Liver (tissue), 9 donors: ENCODE data around the gene ZMYND11. TPM values are rescaled to one million over a fixed set of nuclear protein-coding genes. Genes with fewer than 3 reads are reported as not detected.

ENCODE experiments used
- DNase-seq: peaks from one replicate; pipeline ENCODE4 v3.0.0-alpha.2; 2017; ENCODE audit warnings: low spot score
- H3K27ac ChIP-seq, 2 donors: one replicate each; pipeline ENCODE4 v1.7.0; 2013; ENCODE audit warnings: inconsistent platforms in 2 of 2, low read length in 2 of 2, control low read depth in 1 of 2, low read depth in 1 of 2, mild to moderate bottlenecking in 1 of 2
- H3K27me3 ChIP-seq, 4 donors: one replicate each; pipeline versions ENCODE4 v1.6.1 to v1.7.0; 2013; ENCODE audit warnings: low read length in 3 of 4, inconsistent platforms in 1 of 4, mild to moderate bottlenecking in 1 of 4, moderate library complexity in 1 of 4; ENCODE audit not compliant: control insufficient read depth in 4 of 4, insufficient read depth in 4 of 4
- H3K36me3 ChIP-seq, 4 donors: one replicate each; pipeline versions ENCODE4 v1.6.1 to v1.7.0; 2013; ENCODE audit warnings: low read length in 3 of 4, mild to moderate bottlenecking in 3 of 4, low read depth in 1 of 4, moderate library complexity in 1 of 4; ENCODE audit not compliant: control insufficient read depth in 4 of 4, insufficient read depth in 3 of 4
- H3K4me1 ChIP-seq, 4 donors: one replicate each; pipeline versions ENCODE4 v1.6.1 to v1.7.0; 2013; ENCODE audit warnings: low read length in 3 of 4, mild to moderate bottlenecking in 3 of 4, moderate library complexity in 1 of 4; ENCODE audit not compliant: control insufficient read depth in 4 of 4, insufficient read depth in 4 of 4
- H3K4me3 ChIP-seq, 3 donors: one replicate each; pipeline versions ENCODE4 v1.6.1 to v1.7.0; 2013; ENCODE audit warnings: low read length in 3 of 3, control low read depth in 1 of 3, low read depth in 1 of 3, mild to moderate bottlenecking in 1 of 3
- H3K9ac ChIP-seq, 2 donors: one replicate each; pipeline ENCODE4 v1.7.0; 2013; ENCODE audit warnings: low read length in 2 of 2, mild to moderate bottlenecking in 2 of 2, moderate library complexity in 2 of 2, control low read depth in 1 of 2, low read depth in 1 of 2
- H3K9me3 ChIP-seq, 4 donors: one replicate each; pipeline versions ENCODE4 v1.6.1 to v1.7.0; 2013; ENCODE audit warnings: low read length in 3 of 4; ENCODE audit not compliant: control insufficient read depth in 4 of 4
- FOXA1 ChIP-seq: IDR thresholded peaks from 2 replicates; pipeline ENCODE4 v1.6.1; 2016; ENCODE audit warnings: antibody characterized with exemption
- GABPA ChIP-seq, 2 donors: IDR thresholded peaks in 1 of 2; conservative IDR thresholded peaks in 1 of 2; 2 replicates each; pipeline ENCODE4 v1.6.1; 2016; ENCODE audit warnings: antibody characterized with exemption in 2 of 2, mild to moderate bottlenecking in 1 of 2, moderate library complexity in 1 of 2
- NR2F2 ChIP-seq: IDR thresholded peaks from 2 replicates; pipeline ENCODE4 v1.6.1; 2016; ENCODE audit warnings: antibody characterized with exemption
- RAD21 ChIP-seq, 2 donors: IDR thresholded peaks; 2 replicates each; pipeline ENCODE4 v1.6.1; 2016; ENCODE audit warnings: antibody characterized with exemption in 2 of 2, mild to moderate bottlenecking in 2 of 2
- RXRA ChIP-seq, 2 donors: IDR thresholded peaks; 2 replicates each; pipeline ENCODE4 v1.6.1; 2017 to 2018; ENCODE audit warnings: antibody characterized with exemption in 2 of 2, mild to moderate bottlenecking in 1 of 2
- SP1 ChIP-seq: IDR thresholded peaks from 2 replicates; pipeline ENCODE4 v1.6.1; 2018; ENCODE audit warnings: antibody characterized with exemption, mild to moderate bottlenecking
- TAF1 ChIP-seq: conservative IDR thresholded peaks from 2 replicates; pipeline ENCODE4 v1.6.1; 2016; ENCODE audit warnings: antibody characterized with exemption, mild to moderate bottlenecking
- WGBS: extraction: QIAGEN DNeasy Blood & Tissue Kit; methylation state at CpG from one replicate; pipeline ENCODE4 v1.1.7; 2013; 5-methylcytosine and 5-hydroxymethylcytosine counted together
- polyA plus RNA-seq, 2 donors: library from polyadenylated mRNA; stranded (reverse) in 1 of 2; unstranded in 1 of 2; fragments of 200-250 nt in 1 of 2; fragments of >200 nt in 1 of 2; fragmentation: Nextera tagmentation in 1 of 2; extraction: Ambion mirVana in 1 of 2; gene quantifications; one replicate each; pipeline versions ENCODE4 v1.2.1 to v1.2.3, GENCODE V29; 2013 to 2015
- total RNA-seq, 2 donors: library from RNA; depleted of rRNA; stranded (reverse); fragments of >200 nt; gene quantifications; one replicate each; pipeline ENCODE4 v1.2.3, GENCODE V29; 2014
- TF ChIP-seq, protein P1 (sequence below): IDR thresholded peaks from 2 replicates; pipeline ENCODE4 v1.6.1; 2016; ENCODE audit warnings: antibody characterized with exemption
- TF ChIP-seq, protein P2 (sequence below): IDR thresholded peaks from 2 replicates; pipeline ENCODE4 v1.6.1; 2016; ENCODE audit warnings: antibody characterized with exemption
- TF ChIP-seq, protein P3 (sequence below): IDR thresholded peaks from 2 replicates; pipeline ENCODE4 v1.6.1; 2016; ENCODE audit warnings: antibody characterized with exemption
- TF ChIP-seq, protein P4 (sequence below): IDR thresholded peaks from 2 replicates; pipeline ENCODE4 v1.6.1; 2016; ENCODE audit warnings: antibody characterized with exemption, mild to moderate bottlenecking
- TF ChIP-seq, protein P5 (sequence below): fragments of 150-350 bp; IDR thresholded peaks from 2 replicates; pipeline ENCODE4 v1.5.1; 2017; ENCODE audit warnings: improper control_type of control experiment, low read depth, low read length; ENCODE audit not compliant: missing input control
- donor health status: healthy.
- donor health status: healthy.
- donor health status: healthy.
- donor health status: healthy.
- donor health status: healthy.

Gene ZMYND11
- total and polyA plus RNA-seq, 4 donors = 13.2 to 34.3 (median 16.9) TPM

DNA sequence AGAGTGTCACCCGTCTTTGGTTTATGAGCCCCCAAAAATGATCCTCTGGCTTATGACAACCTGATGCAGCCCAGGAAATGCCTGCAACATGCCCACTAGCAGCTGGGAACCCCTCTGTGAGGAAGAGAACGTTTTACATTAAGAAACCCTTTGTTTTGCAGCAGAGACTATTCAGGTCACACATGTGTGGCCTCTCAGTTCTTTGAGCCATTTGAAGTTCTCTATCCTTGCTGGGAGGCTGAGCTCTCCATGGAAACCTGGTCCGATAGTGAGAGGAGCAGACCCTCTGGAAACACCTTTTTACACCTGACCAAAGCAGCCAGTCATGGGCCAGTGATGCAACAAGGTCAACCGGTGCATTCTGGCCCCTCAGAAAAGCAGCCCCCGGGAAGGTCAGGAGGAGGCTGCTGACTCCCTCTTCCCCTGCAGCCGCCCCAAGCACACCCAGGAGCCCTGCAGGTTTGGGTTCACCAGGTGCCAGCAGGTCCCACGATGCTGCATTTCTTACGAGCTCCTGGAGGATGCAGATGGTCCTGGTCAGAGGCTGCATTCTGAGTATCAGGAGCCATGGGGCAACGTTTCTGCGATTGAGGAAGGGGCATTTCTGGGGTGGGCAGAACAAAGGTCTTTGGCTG is 134.3 kb downstream of the ZMYND11 start (continued):
- TF ChIP-seq, protein P1, sequence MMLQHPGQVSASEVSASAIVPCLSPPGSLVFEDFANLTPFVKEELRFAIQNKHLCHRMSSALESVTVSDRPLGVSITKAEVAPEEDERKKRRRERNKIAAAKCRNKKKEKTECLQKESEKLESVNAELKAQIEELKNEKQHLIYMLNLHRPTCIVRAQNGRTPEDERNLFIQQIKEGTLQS = no peak
- TF ChIP-seq GABPA (IDR thresholded peaks at IDR 0.05 in 1 of 2, conservative IDR thresholded peaks at IDR 0.05 in 1 of 2) = no peak

DNA sequence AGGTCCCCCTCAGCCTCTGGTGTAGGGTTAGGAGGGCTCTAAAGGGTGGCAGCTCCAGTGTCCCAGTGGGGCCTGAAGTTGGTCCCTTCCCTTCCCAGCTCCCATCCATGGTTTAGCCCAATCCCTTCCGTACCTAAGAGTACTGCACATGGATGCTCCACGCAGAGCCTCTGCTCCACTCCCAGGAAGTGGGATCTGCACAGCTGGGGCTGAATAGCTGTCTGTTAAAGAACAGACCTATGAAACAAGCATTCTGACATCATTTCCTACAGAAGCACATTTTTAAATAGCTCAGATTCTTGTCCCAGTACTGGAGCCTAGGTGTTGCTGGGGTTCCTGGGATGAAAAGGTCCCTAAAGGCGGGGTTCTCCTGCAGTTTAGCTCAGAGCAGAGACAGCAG is 135.9 kb downstream of the ZMYND11 start:
- WGBS = 97% methylated on average over 3 of the region's 3 CpGs
- Histone ChIP-seq H3K36me3 (peaks cover 0 to 9% (median 4%) of the 10 kb centered on the region in 4 donors), H3K4me1 (no peaks in the 10 kb centered on the region), H3K27me3 (no peaks in the 10 kb centered on the region), H3K4me3 (no peak overlapping the region), H3K9me3 (no peaks in the 10 kb centered on the region), H3K27ac (no peak overlapping the region), H3K9ac (no peak overlapping the region)
- TF ChIP-seq TAF1 (no peak), RXRA (IDR thresholded peaks at IDR 0.05) (no peak), FOXA1 (no peak), SP1 (no peak), NR2F2 (no peak)
- TF ChIP-seq, protein P2, sequence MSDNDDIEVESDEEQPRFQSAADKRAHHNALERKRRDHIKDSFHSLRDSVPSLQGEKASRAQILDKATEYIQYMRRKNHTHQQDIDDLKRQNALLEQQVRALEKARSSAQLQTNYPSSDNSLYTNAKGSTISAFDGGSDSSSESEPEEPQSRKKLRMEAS = no peak
- TF ChIP-seq, protein P3, sequence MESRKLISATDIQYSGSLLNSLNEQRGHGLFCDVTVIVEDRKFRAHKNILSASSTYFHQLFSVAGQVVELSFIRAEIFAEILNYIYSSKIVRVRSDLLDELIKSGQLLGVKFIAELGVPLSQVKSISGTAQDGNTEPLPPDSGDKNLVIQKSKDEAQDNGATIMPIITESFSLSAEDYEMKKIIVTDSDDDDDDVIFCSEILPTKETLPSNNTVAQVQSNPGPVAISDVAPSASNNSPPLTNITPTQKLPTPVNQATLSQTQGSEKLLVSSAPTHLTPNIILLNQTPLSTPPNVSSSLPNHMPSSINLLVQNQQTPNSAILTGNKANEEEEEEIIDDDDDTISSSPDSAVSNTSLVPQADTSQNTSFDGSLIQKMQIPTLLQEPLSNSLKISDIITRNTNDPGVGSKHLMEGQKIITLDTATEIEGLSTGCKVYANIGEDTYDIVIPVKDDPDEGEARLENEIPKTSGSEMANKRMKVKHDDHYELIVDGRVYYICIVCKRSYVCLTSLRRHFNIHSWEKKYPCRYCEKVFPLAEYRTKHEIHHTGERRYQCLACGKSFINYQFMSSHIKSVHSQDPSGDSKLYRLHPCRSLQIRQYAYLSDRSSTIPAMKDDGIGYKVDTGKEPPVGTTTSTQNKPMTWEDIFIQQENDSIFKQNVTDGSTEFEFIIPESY = no peak
- TF ChIP-seq, protein P4, sequence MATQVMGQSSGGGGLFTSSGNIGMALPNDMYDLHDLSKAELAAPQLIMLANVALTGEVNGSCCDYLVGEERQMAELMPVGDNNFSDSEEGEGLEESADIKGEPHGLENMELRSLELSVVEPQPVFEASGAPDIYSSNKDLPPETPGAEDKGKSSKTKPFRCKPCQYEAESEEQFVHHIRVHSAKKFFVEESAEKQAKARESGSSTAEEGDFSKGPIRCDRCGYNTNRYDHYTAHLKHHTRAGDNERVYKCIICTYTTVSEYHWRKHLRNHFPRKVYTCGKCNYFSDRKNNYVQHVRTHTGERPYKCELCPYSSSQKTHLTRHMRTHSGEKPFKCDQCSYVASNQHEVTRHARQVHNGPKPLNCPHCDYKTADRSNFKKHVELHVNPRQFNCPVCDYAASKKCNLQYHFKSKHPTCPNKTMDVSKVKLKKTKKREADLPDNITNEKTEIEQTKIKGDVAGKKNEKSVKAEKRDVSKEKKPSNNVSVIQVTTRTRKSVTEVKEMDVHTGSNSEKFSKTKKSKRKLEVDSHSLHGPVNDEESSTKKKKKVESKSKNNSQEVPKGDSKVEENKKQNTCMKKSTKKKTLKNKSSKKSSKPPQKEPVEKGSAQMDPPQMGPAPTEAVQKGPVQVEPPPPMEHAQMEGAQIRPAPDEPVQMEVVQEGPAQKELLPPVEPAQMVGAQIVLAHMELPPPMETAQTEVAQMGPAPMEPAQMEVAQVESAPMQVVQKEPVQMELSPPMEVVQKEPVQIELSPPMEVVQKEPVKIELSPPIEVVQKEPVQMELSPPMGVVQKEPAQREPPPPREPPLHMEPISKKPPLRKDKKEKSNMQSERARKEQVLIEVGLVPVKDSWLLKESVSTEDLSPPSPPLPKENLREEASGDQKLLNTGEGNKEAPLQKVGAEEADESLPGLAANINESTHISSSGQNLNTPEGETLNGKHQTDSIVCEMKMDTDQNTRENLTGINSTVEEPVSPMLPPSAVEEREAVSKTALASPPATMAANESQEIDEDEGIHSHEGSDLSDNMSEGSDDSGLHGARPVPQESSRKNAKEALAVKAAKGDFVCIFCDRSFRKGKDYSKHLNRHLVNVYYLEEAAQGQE = no peak
- TF ChIP-seq, protein P5, sequence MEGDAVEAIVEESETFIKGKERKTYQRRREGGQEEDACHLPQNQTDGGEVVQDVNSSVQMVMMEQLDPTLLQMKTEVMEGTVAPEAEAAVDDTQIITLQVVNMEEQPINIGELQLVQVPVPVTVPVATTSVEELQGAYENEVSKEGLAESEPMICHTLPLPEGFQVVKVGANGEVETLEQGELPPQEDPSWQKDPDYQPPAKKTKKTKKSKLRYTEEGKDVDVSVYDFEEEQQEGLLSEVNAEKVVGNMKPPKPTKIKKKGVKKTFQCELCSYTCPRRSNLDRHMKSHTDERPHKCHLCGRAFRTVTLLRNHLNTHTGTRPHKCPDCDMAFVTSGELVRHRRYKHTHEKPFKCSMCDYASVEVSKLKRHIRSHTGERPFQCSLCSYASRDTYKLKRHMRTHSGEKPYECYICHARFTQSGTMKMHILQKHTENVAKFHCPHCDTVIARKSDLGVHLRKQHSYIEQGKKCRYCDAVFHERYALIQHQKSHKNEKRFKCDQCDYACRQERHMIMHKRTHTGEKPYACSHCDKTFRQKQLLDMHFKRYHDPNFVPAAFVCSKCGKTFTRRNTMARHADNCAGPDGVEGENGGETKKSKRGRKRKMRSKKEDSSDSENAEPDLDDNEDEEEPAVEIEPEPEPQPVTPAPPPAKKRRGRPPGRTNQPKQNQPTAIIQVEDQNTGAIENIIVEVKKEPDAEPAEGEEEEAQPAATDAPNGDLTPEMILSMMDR = no peak
- no peak for DNase-seq

DNA sequence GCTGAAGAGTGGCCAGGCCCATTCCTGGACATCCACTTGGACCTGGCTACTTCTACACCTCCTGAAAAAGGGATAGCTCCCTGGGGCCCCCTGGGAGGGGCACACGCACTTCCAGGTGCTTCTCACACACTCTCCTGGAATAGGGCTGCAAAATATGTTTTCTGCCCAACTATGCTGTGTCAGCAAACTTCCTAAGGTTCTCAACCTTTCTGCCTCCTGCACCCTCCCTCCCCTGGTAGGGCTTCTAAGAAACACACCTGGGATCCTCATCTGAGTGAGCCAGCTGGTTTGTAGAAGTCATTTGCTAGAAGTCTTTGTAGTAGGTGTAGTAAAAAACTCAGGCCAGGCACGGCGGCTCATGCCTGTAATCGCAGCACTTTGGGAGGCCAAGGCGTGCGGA is 136.5 kb downstream of the ZMYND11 start:
- TF ChIP-seq SP1 (no peak), GABPA (IDR thresholded peaks at IDR 0.05 in 1 of 2, conservative IDR thresholded peaks at IDR 0.05 in 1 of 2) (no peak), RAD21 (IDR thresholded peaks at IDR 0.05) (no peak), TAF1 (no peak)
- TF ChIP-seq, protein P4 = no peak
- Histone ChIP-seq H3K27ac (no peak overlapping the region), H3K9ac (no peak overlapping the region), H3K27me3 (no peaks in the 10 kb centered on the region), H3K4me1 (no peaks in the 10 kb centered on the region), H3K36me3 (peaks cover 0 to 11% (median 5%) of the 10 kb centered on the region in 4 donors), H3K4me3 (no peak overlapping the region), H3K9me3 (no peaks in the 10 kb centered on the region)
- WGBS = 99% methylated on average over 6 of the region's 6 CpGs
- DNase-seq = no peak
